Gastroesophageal sphincter (tissue), 4 donors: Measurements from ENCODE around the gene MAT2A. TPM values are rescaled to one million over a fixed set of nuclear protein-coding genes. Genes with fewer than 3 reads are reported as not detected.

Experiments used
- ATAC-seq: fragments of 150-250 bp; one replicate; pipeline ENCODE4 v1.9.1; 2016; ENCODE audit warnings: mild to moderate bottlenecking, moderate library complexity
- H3K27ac ChIP-seq, 4 donors: fragments of 200-600 bp; sonication (generic) in 3 of 4; 1 replicate in 3 of 4; 2 replicates in 1 of 4; pipeline ENCODE4 v1.5.1; 2016 to 2019
- H3K27me3 ChIP-seq: fragments of 200-600 bp; sonication (generic); one replicate; pipeline ENCODE4 v1.5.1; 2019
- H3K36me3 ChIP-seq, 2 donors: fragments of 200-600 bp; sonication (generic); one replicate each; pipeline ENCODE4 v1.5.1; 2019; ENCODE audit warnings: control low read depth in 1 of 2
- H3K4me1 ChIP-seq, 3 donors: fragments of 200-600 bp; sonication (generic); 1 replicate in 2 of 3; 2 replicates in 1 of 3; pipeline ENCODE4 v1.5.1; 2016 to 2019; ENCODE audit warnings: control low read depth in 2 of 3
- H3K4me3 ChIP-seq, 2 donors: fragments of 200-600 bp; sonication (generic); one replicate each; pipeline ENCODE4 v1.5.1; 2019; ENCODE audit warnings: mild to moderate bottlenecking in 1 of 2, moderate library complexity in 1 of 2
- H3K9me3 ChIP-seq, 3 donors: fragments of 200-600 bp; sonication (generic); one replicate each; pipeline ENCODE4 v1.5.1; 2017 to 2019; ENCODE audit warnings: control low read depth in 2 of 3
- CTCF ChIP-seq, 4 experiments: fragments of 200-600 bp in 2 of 4; fragments of 450-650 bp in 2 of 4; sonication (generic) in 1 of 4; IDR thresholded peaks; one replicate each; pipeline ENCODE4 v1.5.1; 2017 to 2019; ENCODE audit warnings: antibody characterized with exemption in 4 of 4, mild to moderate bottlenecking in 2 of 4, moderate library complexity in 2 of 4
- EP300 ChIP-seq: sonication (generic); formaldehyde crosslinking; IDR thresholded peaks from one replicate; pipeline ENCODE4 v1.6.1; 2017; ENCODE audit warnings: antibody characterized with exemption, mild to moderate bottlenecking
- POLR2A ChIP-seq, 2 donors: fragments of 450-650 bp; IDR thresholded peaks; one replicate each; pipeline ENCODE4 v1.6.1; 2017; ENCODE audit warnings: antibody characterized with exemption in 2 of 2, mild to moderate bottlenecking in 2 of 2, moderate library complexity in 1 of 2
- POLR2AphosphoS5 ChIP-seq: sonication (generic); formaldehyde crosslinking; IDR thresholded peaks from one replicate; pipeline ENCODE4 v1.6.1; 2017; ENCODE audit warnings: antibody characterized with exemption
- WGBS, 2 donors: methylation state at CpG; one replicate each; pipeline ENCODE4 v1.1.5; 2018; ENCODE audit warnings: low coverage in 1 of 2; 5-methylcytosine and 5-hydroxymethylcytosine counted together
- total RNA-seq, 4 donors: library from RNA; depleted of rRNA; stranded (reverse); fragments of >200 nt; gene quantifications; one replicate each; pipeline ENCODE4 v1.1.0, GENCODE V29; 2016

The MAT2A gene
- total RNA-seq, 4 donors from 2014 or later, result 68.5 to 295 (median 130) TPM

GRCh38 chr2:85501248-85501647 lies 37.7 kb upstream of the MAT2A start:
- Histone ChIP-seq H3K36me3 (no peaks in the 10 kb centered on the region), H3K27me3 (no peaks in the 10 kb centered on the region), H3K27ac (peak overlapping the region in 1 of 4 donors; percentile 18), H3K4me3 (no peak overlapping the region), H3K9me3 (no peaks in the 10 kb centered on the region), H3K4me1 (peaks cover 0 to 39% (median 10%) of the 10 kb centered on the region in 3 donors)
- no peak for TF ChIP-seq EP300
- TF ChIP-seq CTCF (IDR thresholded peaks at IDR 0.05), result no peak
- TF ChIP-seq POLR2AphosphoS5, result no peak
- TF ChIP-seq POLR2A (IDR thresholded peaks at IDR 0.05), result no peak
- 40 to 71% methylated on average over 1 to 3 of the region's 3 CpGs for WGBS, 2 donors
- ATAC-seq, result no peak

DNA sequence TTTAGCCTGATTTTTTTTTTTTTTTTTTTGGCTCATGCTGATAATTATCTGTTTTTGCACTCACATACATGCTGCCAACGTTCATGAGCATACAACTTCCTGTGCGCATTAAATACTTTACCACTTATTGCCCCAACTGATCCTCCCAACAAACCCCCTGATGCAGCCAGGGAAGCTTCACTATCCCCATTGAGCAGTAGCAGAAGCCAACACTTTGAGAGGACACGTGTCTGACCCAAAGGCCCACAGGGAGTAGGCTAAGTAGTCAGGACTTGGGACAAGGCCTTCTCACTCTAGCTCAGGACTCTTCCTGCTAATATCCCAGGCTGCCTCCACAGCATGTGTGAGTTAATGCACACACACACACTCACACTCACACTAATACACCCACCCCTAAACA lies 36.2 kb upstream of the MAT2A start:
- no peak for ATAC-seq
- TF ChIP-seq POLR2A (IDR thresholded peaks at IDR 0.05), result no peak
- TF ChIP-seq EP300, result no peak
- TF ChIP-seq POLR2AphosphoS5, result no peak
- TF ChIP-seq CTCF (IDR thresholded peaks at IDR 0.05), result no peak
- 75 to 100% methylated on average over 1 to 2 of the region's 3 CpGs for WGBS, 2 donors
- Histone ChIP-seq H3K9me3 (no peaks in the 10 kb centered on the region), H3K4me1 (peaks cover 0 to 45% (median 10%) of the 10 kb centered on the region in 3 donors), H3K27ac (no peak overlapping the region), H3K4me3 (no peak overlapping the region), H3K27me3 (no peaks in the 10 kb centered on the region), H3K36me3 (no peaks in the 10 kb centered on the region)

GRCh38 chr2:85503168-85503850 lies 35.7 kb upstream of the MAT2A start:
- H3K27ac ChIP-seq, result no peak overlapping the region
- H3K4me1 ChIP-seq, result peaks cover 0 to 45% (median 10%) of the 10 kb centered on the region in 3 donors

GRCh38 chr2:85503851-85504777 lies 34.9 kb upstream of the MAT2A start:
- H3K9me3 ChIP-seq, result no peaks in the 10 kb centered on the region
- H3K4me1 ChIP-seq, result peaks cover 0 to 43% (median 10%) of the 10 kb centered on the region in 3 donors
- TF ChIP-seq CTCF (IDR thresholded peaks at IDR 0.05), result no peak
- TF ChIP-seq EP300, result no peak
- TF ChIP-seq POLR2A (IDR thresholded peaks at IDR 0.05), result no peak
- no peak for TF ChIP-seq POLR2AphosphoS5
- no peak overlapping the region for H3K4me3 ChIP-seq
- H3K27ac ChIP-seq, result peak overlapping the region in 1 of 4 donors; percentile 53
- H3K27me3 ChIP-seq, result no peaks in the 10 kb centered on the region
- H3K36me3 ChIP-seq, result no peaks in the 10 kb centered on the region
- no peak for ATAC-seq
- WGBS, 2 donors, result 71 to 80% methylated on average over 12 to 17 of the region's 18 CpGs

More at GRCh38 chr2:85503168-85503850, 35.7 kb upstream of the MAT2A start:
- Histone ChIP-seq H3K4me3 (no peak overlapping the region), H3K27me3 (no peaks in the 10 kb centered on the region), H3K36me3 (no peaks in the 10 kb centered on the region), H3K9me3 (no peaks in the 10 kb centered on the region)
- no peak for ATAC-seq
- no peak for TF ChIP-seq POLR2AphosphoS5
- TF ChIP-seq CTCF (IDR thresholded peaks at IDR 0.05), result no peak
- no peak for TF ChIP-seq POLR2A (IDR thresholded peaks at IDR 0.05)
- no peak for TF ChIP-seq EP300
- 71 to 73% methylated on average over 4 of the region's 17 CpGs for WGBS, 2 donors
